GM21825 (cell line): ENCODE results near the gene SLC6A12.
"Not testable (repeated sequence)": the region's sequence is repeated elsewhere in the genome, so short reads cannot be mapped to it uniquely, and the experiment has no call there.

ENCODE experiments used
- ATAC-seq: cut with Tn5 transposase; IDR thresholded peaks from one replicate; pipeline ENCODE4 v1.9.1; 2021; ENCODE audit warnings: mild to moderate bottlenecking, moderate library complexity; ENCODE audit not compliant: unreplicated experiment

SLC6A12 gene

GRCh38 chr12:218728-219590, 5.0 kb upstream of the SLC6A12 start:
- no peak for ATAC-seq

DNA sequence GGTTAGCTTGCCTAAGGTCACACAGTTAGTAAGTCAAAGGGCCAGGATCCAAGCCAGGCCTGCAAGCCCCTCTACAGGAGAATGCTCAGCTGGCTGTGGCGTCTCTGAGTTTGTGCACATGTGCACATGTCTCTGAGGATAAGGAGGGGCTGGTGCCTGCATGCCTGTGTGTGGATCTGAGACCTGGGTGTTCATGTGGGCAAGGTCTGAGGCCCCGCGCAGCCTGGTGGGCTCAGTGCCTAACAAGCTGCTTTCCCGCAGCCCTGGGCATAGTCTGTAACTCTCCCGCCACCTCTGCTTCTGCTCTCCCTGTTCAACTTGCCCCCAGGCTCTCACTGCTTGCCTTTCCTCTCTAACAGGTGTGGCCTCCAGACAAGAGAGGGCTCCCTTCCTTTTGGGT, 4.3 kb upstream of the SLC6A12 start:
- no peak for ATAC-seq

GRCh38 chr12:217029-217428, 3.1 kb upstream of the SLC6A12 start:
- ATAC-seq, result not testable (repeated sequence)

- no peak for ATAC-seq
These were observed 1.2 kb upstream of the SLC6A12 start for GRCh38 chr12:215116-215515.

- ATAC-seq, result no peak
These were observed 427 bp downstream of the SLC6A12 start for GRCh38 chr12:213527-213932.

DNA sequence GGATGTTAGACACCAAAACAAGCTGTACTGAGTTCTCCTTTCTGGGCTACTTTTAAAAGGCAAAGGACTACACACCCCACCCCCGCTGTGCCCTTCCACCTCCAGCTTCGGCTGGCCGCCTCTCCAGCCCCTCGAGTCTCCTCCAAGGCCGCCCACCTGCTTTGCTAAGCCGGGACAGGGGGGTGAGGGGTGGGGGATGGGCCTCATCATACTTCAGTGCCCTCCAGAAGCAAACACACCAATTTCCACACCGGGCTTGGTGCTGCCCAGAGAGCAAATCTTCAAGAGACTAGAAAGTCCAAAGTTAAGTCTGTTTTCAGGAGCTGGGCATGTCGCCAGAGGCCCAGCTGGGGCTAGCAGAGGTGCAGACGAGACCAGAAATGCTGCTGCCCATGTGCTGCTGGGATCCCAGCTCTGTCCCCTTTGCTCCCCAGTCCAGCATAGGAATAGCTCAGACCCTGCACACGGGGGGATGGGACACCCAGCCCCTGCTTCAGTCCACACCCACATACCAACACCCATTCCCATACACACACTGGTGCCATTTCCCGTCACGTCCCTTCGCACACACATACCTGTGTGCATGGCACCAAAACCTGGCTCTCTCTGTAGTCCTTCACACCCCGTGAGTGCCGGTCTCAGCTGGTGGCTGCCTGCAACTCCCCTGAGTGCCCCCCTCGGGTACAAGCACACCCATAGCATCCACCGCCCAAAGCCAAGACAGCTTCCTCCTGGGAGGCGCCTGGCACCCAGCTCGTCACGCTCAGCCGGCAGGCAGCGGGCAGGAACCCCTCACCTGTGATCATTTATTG, 1.0 kb downstream of the SLC6A12 start:
- no peak for ATAC-seq

- ATAC-seq, result no peak
These were observed 1.6 kb downstream of the SLC6A12 start for GRCh38 chr12:212415-212714.

DNA sequence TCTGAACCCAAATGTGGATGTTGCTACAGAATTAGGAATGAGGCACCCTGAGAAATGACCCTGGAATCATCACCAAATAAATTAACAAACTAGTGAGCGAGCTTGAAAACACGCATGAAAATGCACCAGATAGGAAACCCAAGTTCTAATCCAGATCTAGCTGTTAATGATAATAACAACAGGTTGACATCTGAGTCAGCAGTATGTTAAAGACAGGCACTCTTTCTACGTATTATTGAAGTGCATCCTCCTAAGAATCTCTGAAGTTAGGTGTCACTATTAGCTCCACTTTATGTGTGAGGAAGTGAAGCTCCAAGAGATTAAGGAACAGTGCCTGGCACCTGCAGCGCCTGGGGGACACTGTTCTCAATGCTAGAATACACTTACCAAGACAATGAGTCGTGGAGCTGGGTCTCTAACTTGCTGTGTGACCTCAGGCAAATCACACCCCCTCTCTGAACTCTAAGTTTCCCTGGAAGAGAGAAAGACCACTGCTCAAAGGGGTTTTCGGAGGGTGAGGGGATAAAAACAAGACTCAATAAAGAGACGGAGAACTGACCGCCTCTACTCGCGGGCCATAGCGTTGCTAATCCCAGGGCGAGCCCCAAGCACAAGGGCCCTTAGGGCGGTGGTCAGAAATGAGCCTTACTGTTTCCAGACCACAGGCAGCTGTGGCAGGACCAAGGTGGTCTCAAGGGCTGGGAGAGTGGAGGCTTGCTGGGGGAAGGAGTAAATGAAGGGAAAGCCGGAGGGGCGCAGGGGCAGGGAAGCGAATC, 2.1 kb downstream of the SLC6A12 start:
- no peak for ATAC-seq

DNA sequence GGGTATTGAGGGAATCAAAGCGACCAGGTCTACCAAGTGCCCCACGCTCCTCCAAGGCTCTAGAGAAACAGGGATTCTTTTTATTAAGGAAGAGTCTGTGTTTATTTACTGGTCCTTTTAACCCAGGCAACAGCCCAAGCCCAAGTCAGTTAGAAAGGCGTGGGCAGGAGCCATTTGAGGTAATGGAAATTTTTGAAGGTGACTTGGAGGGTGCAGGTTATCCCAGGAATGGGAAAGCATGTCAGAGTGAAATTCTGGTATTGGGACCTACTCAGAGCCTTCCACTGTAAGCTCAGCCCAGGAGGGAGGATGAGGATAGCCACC, 2.9 kb downstream of the SLC6A12 start:
- no peak for ATAC-seq

GRCh38 chr12:210277-211141, 3.4 kb downstream of the SLC6A12 start:
- ATAC-seq, result no peak

DNA sequence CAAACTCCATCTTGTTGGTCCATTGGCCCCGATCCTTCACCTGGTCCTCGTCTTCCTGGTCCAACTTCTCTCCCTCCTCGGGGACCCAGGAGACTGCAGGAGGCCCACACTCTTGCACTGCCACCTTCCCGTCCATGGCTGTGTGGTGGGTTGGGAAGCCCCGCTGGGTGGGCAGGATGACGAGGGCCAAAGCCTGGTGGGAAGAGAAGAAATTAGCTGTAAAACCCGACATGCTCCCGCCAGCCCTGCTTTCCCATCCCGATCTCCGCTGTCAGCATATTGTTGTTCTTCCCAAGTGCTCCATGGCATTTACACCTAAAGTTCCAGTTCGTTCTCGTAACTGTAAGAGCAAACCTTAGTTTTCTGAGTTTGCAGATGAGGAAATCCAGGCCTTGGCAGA, 4.1 kb downstream of the SLC6A12 start:
- no peak for ATAC-seq

GRCh38 chr12:209246-209645, 4.7 kb downstream of the SLC6A12 start:
- no peak for ATAC-seq

- no peak for ATAC-seq
These were observed 5.1 kb downstream of the SLC6A12 start for GRCh38 chr12:208813-209212.

- no peak for ATAC-seq
These were observed 6.2 kb downstream of the SLC6A12 start for GRCh38 chr12:207804-208203.

DNA sequence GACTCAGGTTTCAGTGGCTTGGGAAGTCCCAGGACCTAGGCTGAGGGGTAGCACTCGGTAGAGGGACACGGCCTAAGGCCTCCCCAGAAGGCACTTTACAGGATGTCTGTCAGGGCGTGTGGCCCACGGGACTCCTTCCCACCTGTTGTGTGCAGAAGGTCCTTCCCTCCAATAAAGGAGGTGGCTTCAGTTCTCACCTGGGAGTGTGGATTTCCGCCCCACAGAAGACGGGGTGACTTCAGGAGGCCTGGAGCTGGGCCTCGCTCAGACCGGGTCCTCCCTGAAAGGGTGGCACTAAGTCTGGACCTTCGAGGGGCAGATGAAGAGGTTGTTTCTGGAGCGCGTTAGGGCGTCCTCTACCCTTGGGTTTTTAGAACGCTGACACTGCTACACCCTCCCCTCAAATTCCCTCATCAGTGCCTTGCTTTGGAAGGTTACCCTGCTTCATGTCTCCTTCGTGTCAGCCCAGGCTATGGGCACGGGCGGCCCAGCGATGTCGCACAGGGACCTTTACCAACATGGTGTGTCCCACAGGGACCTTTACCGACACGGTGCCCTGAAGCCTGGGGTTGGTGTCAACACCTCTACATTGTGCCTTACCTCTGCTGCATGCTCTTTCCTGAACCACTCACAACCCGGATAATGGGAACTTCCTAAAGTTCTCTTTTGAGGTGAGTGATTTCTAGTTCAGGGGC, 7.1 kb downstream of the SLC6A12 start:
- ATAC-seq, result no peak

DNA sequence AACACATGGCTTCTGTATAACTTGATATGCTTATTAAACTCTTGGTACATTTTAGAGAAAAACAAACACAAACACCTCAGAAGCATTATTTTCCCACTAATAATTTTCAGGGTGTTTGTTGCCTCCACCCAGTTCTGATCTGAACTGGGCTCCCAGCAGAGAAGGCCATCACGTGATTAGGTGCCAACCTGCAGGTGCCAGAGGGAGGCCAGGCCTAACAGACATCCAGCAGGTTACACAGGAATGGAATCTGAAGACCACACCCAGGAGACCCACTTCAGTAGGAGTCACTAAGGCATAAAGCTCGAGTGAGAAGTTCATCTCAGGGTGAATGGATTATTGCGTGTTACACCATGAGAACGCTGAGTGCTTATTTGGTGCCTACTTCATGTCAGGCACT, 8.9 kb downstream of the SLC6A12 start:
- ATAC-seq, result no peak

- ATAC-seq, result no peak
These were observed 9.7 kb downstream of the SLC6A12 start for GRCh38 chr12:204261-204678.

DNA sequence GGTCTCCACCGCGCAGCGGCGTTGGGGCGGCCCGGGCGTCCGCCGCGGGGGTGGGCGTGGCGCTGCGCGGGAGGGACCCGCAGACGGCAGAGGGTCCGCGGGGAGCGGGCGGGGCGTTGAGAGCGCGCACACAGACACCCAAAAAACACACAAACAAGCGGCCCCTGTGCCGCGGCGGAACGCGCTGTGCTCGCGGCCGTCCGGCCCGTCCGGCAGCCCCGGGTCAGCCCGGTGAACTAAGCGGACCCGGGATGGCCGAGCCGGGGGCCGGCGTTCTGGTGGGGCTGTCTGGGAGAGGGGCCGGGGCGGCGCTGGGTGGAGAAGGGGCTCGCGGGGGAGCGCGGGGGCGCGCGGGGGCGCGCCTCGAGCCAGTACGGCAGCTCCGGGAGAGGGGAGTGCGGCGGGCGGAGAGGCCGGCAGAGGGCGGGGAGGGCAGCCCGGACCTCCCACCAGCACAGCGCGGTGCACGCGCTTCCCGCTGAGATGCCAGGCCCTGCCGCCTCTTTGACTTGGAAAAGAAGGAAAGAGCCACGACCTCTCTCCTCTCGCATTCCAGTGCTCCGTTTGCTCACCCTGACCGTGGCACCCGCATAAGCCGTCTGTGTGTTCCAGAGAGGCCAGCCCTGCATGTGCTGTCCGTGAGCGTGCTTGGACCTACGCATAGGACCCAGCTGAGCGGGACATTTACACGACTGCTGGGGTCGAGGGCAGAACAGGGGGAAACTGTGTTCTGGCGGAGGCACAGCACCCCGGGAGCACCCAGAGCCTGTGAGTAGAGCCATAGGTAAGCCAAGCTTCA, 10.3 kb downstream of the SLC6A12 start:
- no peak for ATAC-seq

DNA sequence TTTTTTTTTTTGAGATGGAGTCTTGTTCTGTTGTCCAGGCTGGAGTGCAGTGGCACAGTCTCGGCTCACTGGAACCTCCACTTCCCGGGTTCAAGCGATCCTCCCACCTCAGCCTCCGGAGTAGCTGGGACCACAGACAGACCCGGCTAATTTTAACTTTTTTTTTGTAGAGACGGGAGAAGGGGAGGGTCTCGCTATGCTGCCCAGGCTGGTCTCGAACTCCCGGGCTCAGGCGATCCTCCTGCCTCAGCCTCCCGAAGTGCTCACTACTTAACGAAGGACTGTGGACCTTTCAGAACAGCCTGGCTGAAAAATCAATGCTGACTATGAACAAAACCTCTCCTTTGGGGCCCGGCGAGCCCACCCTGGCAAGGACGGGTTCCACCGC, 10.9 kb downstream of the SLC6A12 start:
- ATAC-seq, result no peak
